Omental fat pad (tissue), 4 donors: ENCODE results near the gene PLA2G4D. TPM values are rescaled to one million over a fixed set of nuclear protein-coding genes. Genes with fewer than 3 reads are reported as not detected.

ENCODE experiments used
- ATAC-seq: fragments of 150-250 bp; one replicate; pipeline ENCODE4 v1.9.1; 2016; ENCODE audit warnings: mild to moderate bottlenecking, moderate library complexity; ENCODE audit not compliant: low FRiP score
- DNase-seq: peaks from one replicate; pipeline ENCODE4 v3.0.0-alpha.2; 2019; ENCODE audit warnings: low spot score
- CTCF ChIP-seq, 3 donors: fragments of 450-650 bp; IDR thresholded peaks; one replicate each; pipeline ENCODE4 v1.5.1; 2016 to 2017; ENCODE audit warnings: antibody characterized with exemption in 3 of 3, mild to moderate bottlenecking in 3 of 3, moderate library complexity in 2 of 3
- total RNA-seq, 4 donors: library from RNA; depleted of rRNA; stranded (reverse); fragments of >200 nt; gene quantifications; one replicate each; pipeline ENCODE4 v1.1.0, GENCODE V29; 2016

The PLA2G4D gene
- total RNA-seq, 4 donors from 2014 or later: 0.09 TPM; not detected in 3

- TF ChIP-seq CTCF (IDR thresholded peaks at IDR 0.05): no peak
- DNase-seq: no peak
- ATAC-seq: no peak
Measured at GRCh38 chr15:42111924-42112323, 17.6 kb upstream of the PLA2G4D start.

GRCh38 chr15:42110367-42110766, 16.0 kb upstream of the PLA2G4D start:
- ATAC-seq (no peak), DNase-seq (no peak)
- no peak for TF ChIP-seq CTCF (IDR thresholded peaks at IDR 0.05)

- DNase-seq (no peak), ATAC-seq (no peak)
- no peak for TF ChIP-seq CTCF (IDR thresholded peaks at IDR 0.05)
Measured at GRCh38 chr15:42108806-42109205, 14.4 kb upstream of the PLA2G4D start.

GRCh38 chr15:42108189-42108588, 13.8 kb upstream of the PLA2G4D start:
- DNase-seq: no peak
- ATAC-seq: no peak
- no peak for TF ChIP-seq CTCF (IDR thresholded peaks at IDR 0.05)

- DNase-seq: no peak
- ATAC-seq: no peak
Measured at GRCh38 chr15:42107473-42107872, 13.1 kb upstream of the PLA2G4D start.

GRCh38 chr15:42106288-42106687, 11.9 kb upstream of the PLA2G4D start:
- TF ChIP-seq CTCF (IDR thresholded peaks at IDR 0.05): no peak
- DNase-seq (no peak), ATAC-seq (no peak)

More at GRCh38 chr15:42107473-42107872, 13.1 kb upstream of the PLA2G4D start:
- TF ChIP-seq CTCF (IDR thresholded peaks at IDR 0.05): no peak

- peak; percentile 57 for ATAC-seq
- no peak for DNase-seq
- no peak for TF ChIP-seq CTCF (IDR thresholded peaks at IDR 0.05)
Measured at GRCh38 chr15:42104095-42104891, 9.9 kb upstream of the PLA2G4D start.
